Measurements from ENCODE around the gene CSNK1D.

CSNK1D gene

GRCh38 chr17:82212331-82213250 lies 60.9 kb downstream of the CSNK1D start, which contains the start of gene CCDC57 (continued):
- TF ChIP-seq ZNF596 (tag by site-specific recombination; IDR thresholded peaks at IDR 0.05) (peak; percentile 48), IKZF3 (tag by site-specific recombination; IDR thresholded peaks at IDR 0.05) (peak; percentile 38; the same call in 1 of the 2 replicates), ZBTB11 (tag by site-specific recombination; conservative IDR thresholded peaks at IDR 0.05; ENCODE audit: low read depth) (peak; percentile 98), KLF8 (tag by site-specific recombination; IDR thresholded peaks at IDR 0.05) (peak; percentile 38; the same call in 1 of the 2 replicates), ZNF146 (tag by site-specific recombination; IDR thresholded peaks at IDR 0.05) (no peak), ZBTB49 (tag by site-specific recombination; IDR thresholded peaks at IDR 0.05; ENCODE audit: low read depth) (no peak), ZNF704 (tag by site-specific recombination; IDR thresholded peaks at IDR 0.05) (no peak), KLF9 (tag by site-specific recombination; IDR thresholded peaks at IDR 0.05; ENCODE audit: low read depth) (peak; percentile 23; the same call in 1 of the 2 replicates), ZNF221 (tag by site-specific recombination; IDR thresholded peaks at IDR 0.05; ENCODE audit: borderline replicate concordance) (no peak), ZNF362 (tag by site-specific recombination; IDR thresholded peaks at IDR 0.05) (peak; percentile 95), ZBTB44 (tag by site-specific recombination; IDR thresholded peaks at IDR 0.05) (0 out of 2 replicates have a peak, but pooled peaks have one; percentile 15), ZFHX2 (tag by site-specific recombination; conservative IDR thresholded peaks at IDR 0.05) (peak; percentile 97), ZBTB20 (tag by site-specific recombination; IDR thresholded peaks at IDR 0.05) (peak; percentile 47; the same call in 1 of the 2 replicates), YY1 (tag by site-specific recombination; IDR thresholded peaks at IDR 0.05) (peak; percentile 53; the same call in 1 of the 2 replicates), SP3 (tag by site-specific recombination; IDR thresholded peaks at IDR 0.05) (peak; percentile 10; the same call in 1 of the 2 replicates), EGR2 (tag by site-specific recombination; IDR thresholded peaks at IDR 0.05; ENCODE audit: low read depth) (peak; percentile 86), ZNF350 (tag by site-specific recombination; IDR thresholded peaks at IDR 0.05) (peak; percentile 55; the same call in 1 of the 2 replicates), ZNF561 (tag by site-specific recombination; IDR thresholded peaks at IDR 0.05; ENCODE audit: borderline replicate concordance) (peak; percentile 94; the same call in 1 of the 2 replicates), KLF7 (tag by site-specific recombination; IDR thresholded peaks at IDR 0.05; ENCODE audit: borderline replicate concordance) (0 out of 2 replicates have a peak, but pooled peaks have one; percentile 19)
